Left lung (tissue), 10 donors: ENCODE measurements around the gene GFAP. TPM values are rescaled to one million over a fixed set of nuclear protein-coding genes. Genes with fewer than 3 reads are reported as not detected.

Source experiments
- ATAC-seq: fragments of 200-7000 bp; cut with Tn5 transposase; one replicate; pipeline ENCODE4 v1.9.1; 2020; ENCODE audit warnings: moderate library complexity
- DNase-seq, 4 donors: peaks; one replicate each; pipeline ENCODE4 v3.0.0-alpha.2; 2013 to 2020
- H3K27ac ChIP-seq, 2 donors: fragments of 200-600 bp; sonication (generic) in 1 of 2; one replicate each; pipeline versions ENCODE4 v1.5.0 to v1.8.0; 2020 to 2021
- H3K27me3 ChIP-seq, 2 donors: fragments of 200-600 bp; sonication (generic) in 1 of 2; one replicate each; pipeline versions ENCODE4 v1.5.0 to v1.8.0; 2020 to 2021
- H3K36me3 ChIP-seq, 2 donors: fragments of 200-600 bp; sonication (generic) in 1 of 2; one replicate each; pipeline versions ENCODE4 v1.5.0 to v1.8.0; 2020 to 2021
- H3K4me1 ChIP-seq, 2 donors: fragments of 200-600 bp; one replicate each; pipeline ENCODE4 v1.8.0; 2021
- H3K4me3 ChIP-seq, 2 donors: fragments of 200-600 bp; sonication (generic) in 1 of 2; one replicate each; pipeline versions ENCODE4 v1.5.0 to v1.8.0; 2020 to 2021; ENCODE audit warnings: mild to moderate bottlenecking in 1 of 2
- H3K9me3 ChIP-seq, 2 donors: fragments of 200-600 bp; sonication (generic) in 1 of 2; one replicate each; pipeline versions ENCODE4 v1.5.0 to v1.8.0; 2020 to 2021
- CTCF ChIP-seq, 2 donors: fragments of 200-600 bp; sonication (generic) in 1 of 2; IDR thresholded peaks; one replicate each; pipeline versions ENCODE4 v1.5.0 to v1.8.0; 2021; ENCODE audit warnings: antibody characterized with exemption in 2 of 2
- intact Hi-C, 2 donors: fragments of 100-400 bp; cut with DNase I; formaldehyde crosslinking; loops; one replicate each; pipeline versions ENCODE4 v1.11.2 to v1.14.2; 2022
- polyA plus RNA-seq, 6 donors: library from polyadenylated mRNA; unstranded; fragments of 120-200 nt; gene quantifications; one replicate each; pipeline ENCODE4 v1.2.1, GENCODE V29; 2013; ENCODE audit not compliant: insufficient read length in 6 of 6
- total RNA-seq, 2 donors: library from RNA; stranded (reverse); fragmentation: NEBNext Ultra II Directional; extraction: Animal tissue kit (Norgen Biotek cat#: 25700); gene quantifications; one replicate each; pipeline ENCODE4 v1.2.1, GENCODE V29; 2021
- donor health status: DM: no; HTN: yes; CAD: no.
- donor health status: DM: no; HTN: no; CAD: no.

GFAP gene
- total and polyA plus RNA-seq, 8 donors = 0.14 to 1.1 (median 0.45) TPM; not detected in 2

- ATAC-seq = no peak
- Histone ChIP-seq H3K36me3 (no peaks in the 10 kb centered on the region), H3K27ac (no peak overlapping the region), H3K4me1 (peaks cover 4 to 10% of the 10 kb centered on the region in 2 donors), H3K27me3 (peaks cover 20 to 64% of the 10 kb centered on the region in 2 donors), H3K4me3 (no peak overlapping the region), H3K9me3 (no peaks in the 10 kb centered on the region)
- intact Hi-C loops = no loop called here
- DNase-seq = no peak
- TF ChIP-seq CTCF (IDR thresholded peaks at IDR 0.05) = no peak
Measured at GRCh38 chr17:44956998-44957981, 42.0 kb upstream of the GFAP start.

DNA sequence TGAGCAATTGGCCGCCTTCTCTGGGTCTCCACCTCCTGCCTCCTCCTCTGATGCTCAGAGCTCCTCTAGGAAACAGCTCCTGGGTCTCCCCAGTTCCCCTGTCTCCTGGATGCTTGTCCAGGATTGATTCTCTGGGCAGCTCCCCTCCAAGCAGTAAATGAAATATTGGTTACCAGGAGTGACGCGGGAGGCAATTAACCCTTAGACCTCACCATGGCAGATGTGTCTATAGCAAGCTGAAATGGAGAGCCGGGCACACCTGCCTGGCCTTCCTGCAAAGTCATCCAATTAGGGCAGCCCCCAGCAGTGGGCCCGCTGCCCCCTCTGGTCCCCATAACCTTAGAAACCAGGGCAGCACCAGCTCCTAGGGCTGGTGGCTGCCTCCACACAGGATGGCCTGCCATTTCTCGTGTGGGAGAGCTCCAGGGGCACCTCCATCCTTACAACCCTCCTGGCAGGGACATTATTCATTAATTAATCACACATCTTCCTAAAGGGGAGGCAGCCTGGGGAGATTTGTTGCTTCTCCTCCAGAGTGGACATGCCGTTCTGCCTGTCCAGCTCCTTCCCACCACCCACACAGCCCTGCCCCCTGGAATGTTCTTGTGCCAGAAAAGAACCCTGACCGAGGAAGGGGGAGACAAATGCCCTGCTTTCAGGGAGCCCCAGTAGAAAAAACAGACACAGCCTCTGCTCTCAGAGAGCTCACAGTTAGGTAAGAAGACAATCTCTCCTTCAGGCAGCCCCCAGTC lies 40.5 kb upstream of the GFAP start:
- DNase-seq (no peak), ATAC-seq (no peak)
- intact Hi-C loops = no loop called here
- peaks cover 4 to 10% of the 10 kb centered on the region in 2 donors for H3K4me1 ChIP-seq
- H3K36me3 ChIP-seq = no peaks in the 10 kb centered on the region
- no peak overlapping the region for H3K4me3 ChIP-seq
- no peak overlapping the region for H3K27ac ChIP-seq
- no peaks in the 10 kb centered on the region for H3K9me3 ChIP-seq
- no peak for TF ChIP-seq CTCF (IDR thresholded peaks at IDR 0.05)
- H3K27me3 ChIP-seq = peaks cover 18 to 54% of the 10 kb centered on the region in 2 donors

GRCh38 chr17:44952946-44953475 lies 37.7 kb upstream of the GFAP start:
- DNase-seq (no peak), ATAC-seq (no peak)
- intact Hi-C loops = no loop called here
- Histone ChIP-seq H3K27ac (no peak overlapping the region), H3K9me3 (no peaks in the 10 kb centered on the region), H3K4me3 (no peak overlapping the region), H3K36me3 (no peaks in the 10 kb centered on the region), H3K4me1 (peaks cover 4 to 5% of the 10 kb centered on the region in 2 donors), H3K27me3 (peaks cover 0 to 26% of the 10 kb centered on the region in 2 donors)
- no peak for TF ChIP-seq CTCF (IDR thresholded peaks at IDR 0.05)

GRCh38 chr17:44948315-44948795 lies 33.1 kb upstream of the GFAP start:
- Histone ChIP-seq H3K27me3 (no peaks in the 10 kb centered on the region), H3K4me1 (peaks cover 5 to 22% of the 10 kb centered on the region in 2 donors), H3K36me3 (no peaks in the 10 kb centered on the region), H3K4me3 (peak overlapping the region; percentile 55 to 69), H3K27ac (peak overlapping the region in 1 of 2 donors; percentile 83), H3K9me3 (no peaks in the 10 kb centered on the region)
- intact Hi-C loops = no loop called here
- DNase-seq = no peak
- no peak for ATAC-seq
- TF ChIP-seq CTCF (IDR thresholded peaks at IDR 0.05) = no peak
